ENCODE results near the gene SHC3. TPM values are rescaled to one million over a fixed set of nuclear protein-coding genes. Genes with fewer than 3 reads are reported as not detected.

The SHC3 gene
- total and polyA plus RNA-seq, 9 of the 15 experiments (the other 6 are each of a cell fraction or from before 2014, with no cell fraction given), result not detected

DNA sequence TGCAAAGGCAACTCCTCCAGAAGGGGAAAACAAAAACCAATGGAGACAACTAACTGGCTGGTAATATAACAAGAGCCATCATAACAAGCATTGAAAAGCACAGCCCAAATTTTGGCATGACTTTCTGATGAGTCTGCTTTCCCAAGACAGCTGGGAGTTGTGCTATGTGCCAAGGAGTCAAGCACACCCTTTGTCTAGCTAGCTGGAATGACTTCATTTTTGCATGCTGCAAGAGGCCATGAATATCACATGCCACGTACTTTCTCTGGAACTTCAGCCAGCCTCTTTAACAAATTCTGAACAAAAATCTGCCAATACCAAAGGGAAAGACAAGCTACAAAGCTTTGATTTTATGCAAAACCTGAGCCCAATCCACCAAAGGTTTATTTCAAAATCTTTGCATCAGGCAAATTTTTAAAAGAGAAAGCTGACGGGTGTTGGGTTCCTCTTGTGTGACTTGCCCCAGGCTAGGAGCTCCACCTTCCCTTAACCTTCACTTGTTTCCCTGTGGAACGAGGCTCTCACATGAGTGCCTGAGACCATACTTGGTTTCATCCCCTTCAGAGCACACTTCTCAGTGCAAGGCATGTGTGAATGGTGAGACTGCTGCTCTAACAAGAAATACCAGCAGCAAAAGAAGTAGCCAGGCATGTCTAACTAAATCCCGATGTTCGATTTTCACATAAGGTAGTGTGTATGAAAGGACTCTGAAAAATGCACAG lies 140.1 kb downstream of the SHC3 start:
- in situ Hi-C loops (cut with MboI), result no loop called here
- H3K36me3 ChIP-seq (ENCODE audit: control insufficient read depth, insufficient read depth, low read length), result no peaks in the 10 kb centered on the region
- intact Hi-C loops (cut with micrococcal nuclease), result no loop called here
- H4K20me1 ChIP-seq (replicated peaks; ENCODE audit: control insufficient read depth, insufficient read depth, low read length), result no peaks in the 10 kb centered on the region
- H3K27me3 ChIP-seq (ENCODE audit: control insufficient read depth in 2 of 2, insufficient read depth in 2 of 2, low read length in 2 of 2), result peaks cover 0 to 13% of the 10 kb centered on the region in 2 experiments; a peak in 2 of 5 replicates
- no peak overlapping the region for H2AFZ ChIP-seq (ENCODE audit: low read depth, low read length)
- ChIA-PET POLR2A (no interaction called here), CTCF (ENCODE audit: low intra/inter-chr PET ratio) (no interaction called here)
- H3K27ac ChIP-seq (ENCODE audit: extremely low read depth, low read depth, low read length), result no peak overlapping the region
- no peak for DNase-seq (ENCODE audit: extremely low read depth in 1 of 4, low spot score in 3 of 4)
- no peaks in the 10 kb centered on the region for H3K4me1 ChIP-seq (replicated peaks in 1 of 2; ENCODE audit: control insufficient read depth in 2 of 2, insufficient read depth in 2 of 2, low read length in 2 of 2)
- BruUV-seq (replicated peaks), result no TSS peak
- H3K9ac ChIP-seq (ENCODE audit: insufficient read depth in 1 of 2, low read depth in 2 of 2, low read length in 2 of 2), result no peak overlapping the region
- H3K79me2 ChIP-seq (ENCODE audit: control insufficient read depth, insufficient read depth, low read length), result no peaks in the 10 kb centered on the region
- FAIRE-seq, result no peak
- no peak overlapping the region for H3K4me2 ChIP-seq (ENCODE audit: insufficient read depth, low read length)
- WGBS (ENCODE audit: insufficient coverage, low coverage, missing lambda C conversion rate), result 0% methylated on average over 5 of the region's 5 CpGs
- ATAC-seq, result no peak
- no peak overlapping the region for H3K4me3 ChIP-seq
- H3K9me1 ChIP-seq (ENCODE audit: control insufficient read depth, insufficient read depth, low read length), result no peaks in the 10 kb centered on the region
- no peaks in the 10 kb centered on the region for H3K9me3 ChIP-seq (replicated peaks; ENCODE audit: control insufficient read depth, insufficient read depth, low read depth, low read length)
- TF ChIP-seq, protein P1, sequence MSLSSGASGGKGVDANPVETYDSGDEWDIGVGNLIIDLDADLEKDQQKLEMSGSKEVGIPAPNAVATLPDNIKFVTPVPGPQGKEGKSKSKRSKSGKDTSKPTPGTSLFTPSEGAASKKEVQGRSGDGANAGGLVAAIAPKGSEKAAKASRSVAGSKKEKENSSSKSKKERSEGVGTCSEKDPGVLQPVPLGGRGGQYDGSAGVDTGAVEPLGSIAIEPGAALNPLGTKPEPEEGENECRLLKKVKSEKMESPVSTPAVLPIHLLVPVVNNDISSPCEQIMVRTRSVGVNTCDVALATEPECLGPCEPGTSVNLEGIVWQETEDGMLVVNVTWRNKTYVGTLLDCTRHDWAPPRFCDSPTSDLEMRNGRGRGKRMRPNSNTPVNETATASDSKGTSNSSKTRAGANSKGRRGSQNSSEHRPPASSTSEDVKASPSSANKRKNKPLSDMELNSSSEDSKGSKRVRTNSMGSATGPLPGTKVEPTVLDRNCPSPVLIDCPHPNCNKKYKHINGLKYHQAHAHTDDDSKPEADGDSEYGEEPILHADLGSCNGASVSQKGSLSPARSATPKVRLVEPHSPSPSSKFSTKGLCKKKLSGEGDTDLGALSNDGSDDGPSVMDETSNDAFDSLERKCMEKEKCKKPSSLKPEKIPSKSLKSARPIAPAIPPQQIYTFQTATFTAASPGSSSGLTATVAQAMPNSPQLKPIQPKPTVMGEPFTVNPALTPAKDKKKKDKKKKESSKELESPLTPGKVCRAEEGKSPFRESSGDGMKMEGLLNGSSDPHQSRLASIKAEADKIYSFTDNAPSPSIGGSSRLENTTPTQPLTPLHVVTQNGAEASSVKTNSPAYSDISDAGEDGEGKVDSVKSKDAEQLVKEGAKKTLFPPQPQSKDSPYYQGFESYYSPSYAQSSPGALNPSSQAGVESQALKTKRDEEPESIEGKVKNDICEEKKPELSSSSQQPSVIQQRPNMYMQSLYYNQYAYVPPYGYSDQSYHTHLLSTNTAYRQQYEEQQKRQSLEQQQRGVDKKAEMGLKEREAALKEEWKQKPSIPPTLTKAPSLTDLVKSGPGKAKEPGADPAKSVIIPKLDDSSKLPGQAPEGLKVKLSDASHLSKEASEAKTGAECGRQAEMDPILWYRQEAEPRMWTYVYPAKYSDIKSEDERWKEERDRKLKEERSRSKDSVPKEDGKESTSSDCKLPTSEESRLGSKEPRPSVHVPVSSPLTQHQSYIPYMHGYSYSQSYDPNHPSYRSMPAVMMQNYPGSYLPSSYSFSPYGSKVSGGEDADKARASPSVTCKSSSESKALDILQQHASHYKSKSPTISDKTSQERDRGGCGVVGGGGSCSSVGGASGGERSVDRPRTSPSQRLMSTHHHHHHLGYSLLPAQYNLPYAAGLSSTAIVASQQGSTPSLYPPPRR (CRISPR knock-in tag; IDR thresholded peaks at IDR 0.05; ENCODE audit: borderline replicate concordance), result no peak
- TF ChIP-seq, protein P2, sequence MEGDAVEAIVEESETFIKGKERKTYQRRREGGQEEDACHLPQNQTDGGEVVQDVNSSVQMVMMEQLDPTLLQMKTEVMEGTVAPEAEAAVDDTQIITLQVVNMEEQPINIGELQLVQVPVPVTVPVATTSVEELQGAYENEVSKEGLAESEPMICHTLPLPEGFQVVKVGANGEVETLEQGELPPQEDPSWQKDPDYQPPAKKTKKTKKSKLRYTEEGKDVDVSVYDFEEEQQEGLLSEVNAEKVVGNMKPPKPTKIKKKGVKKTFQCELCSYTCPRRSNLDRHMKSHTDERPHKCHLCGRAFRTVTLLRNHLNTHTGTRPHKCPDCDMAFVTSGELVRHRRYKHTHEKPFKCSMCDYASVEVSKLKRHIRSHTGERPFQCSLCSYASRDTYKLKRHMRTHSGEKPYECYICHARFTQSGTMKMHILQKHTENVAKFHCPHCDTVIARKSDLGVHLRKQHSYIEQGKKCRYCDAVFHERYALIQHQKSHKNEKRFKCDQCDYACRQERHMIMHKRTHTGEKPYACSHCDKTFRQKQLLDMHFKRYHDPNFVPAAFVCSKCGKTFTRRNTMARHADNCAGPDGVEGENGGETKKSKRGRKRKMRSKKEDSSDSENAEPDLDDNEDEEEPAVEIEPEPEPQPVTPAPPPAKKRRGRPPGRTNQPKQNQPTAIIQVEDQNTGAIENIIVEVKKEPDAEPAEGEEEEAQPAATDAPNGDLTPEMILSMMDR (IDR thresholded peaks at IDR 0.05 in 2 of 3, conservative IDR thresholded peaks at IDR 0.05 in 1 of 3; ENCODE audit: insufficient read depth in 2 of 3, low read depth in 1 of 3, low read length in 3 of 3), result no peak
- TF ChIP-seq SP1 (CRISPR knock-in tag; IDR thresholded peaks at IDR 0.05), result no peak
- no peak for TF ChIP-seq ZNF12 (CRISPR knock-in tag; IDR thresholded peaks at IDR 0.05)
- TF ChIP-seq SUPT5H (IDR thresholded peaks at IDR 0.05), result no peak
- TF ChIP-seq ZNF347 (CRISPR knock-in tag; IDR thresholded peaks at IDR 0.05; ENCODE audit: low read depth), result no peak
- no peak for TF ChIP-seq ZNF408 (CRISPR knock-in tag; IDR thresholded peaks at IDR 0.05; ENCODE audit: low read depth)
- TF ChIP-seq NUFIP1 (IDR thresholded peaks at IDR 0.05; ENCODE audit: partially characterized antibody), result no peak
- TF ChIP-seq EZH2 (IDR thresholded peaks at IDR 0.05; ENCODE audit: borderline replicate concordance, low read depth, low read length), result no peak
- no peak for TF ChIP-seq ZNF707 (CRISPR knock-in tag; conservative IDR thresholded peaks at IDR 0.05)
- no peak for TF ChIP-seq UBTF (IDR thresholded peaks at IDR 0.05; ENCODE audit: borderline replicate concordance in 1 of 2, low read depth in 2 of 2, low read length in 2 of 2)
- TF ChIP-seq HMBOX1 (IDR thresholded peaks at IDR 0.05), result no peak
